HG03196 (cell line): Measurements from ENCODE around the gene PPP2R5C.

Source experiments
- ATAC-seq: cut with Tn5 transposase; IDR thresholded peaks from one replicate; pipeline ENCODE4 v1.9.1; 2021; ENCODE audit not compliant: unreplicated experiment

PPP2R5C gene

GRCh38 chr14:101909371-101910096 is 148.0 kb downstream of the PPP2R5C start:
- ATAC-seq = no peak

DNA sequence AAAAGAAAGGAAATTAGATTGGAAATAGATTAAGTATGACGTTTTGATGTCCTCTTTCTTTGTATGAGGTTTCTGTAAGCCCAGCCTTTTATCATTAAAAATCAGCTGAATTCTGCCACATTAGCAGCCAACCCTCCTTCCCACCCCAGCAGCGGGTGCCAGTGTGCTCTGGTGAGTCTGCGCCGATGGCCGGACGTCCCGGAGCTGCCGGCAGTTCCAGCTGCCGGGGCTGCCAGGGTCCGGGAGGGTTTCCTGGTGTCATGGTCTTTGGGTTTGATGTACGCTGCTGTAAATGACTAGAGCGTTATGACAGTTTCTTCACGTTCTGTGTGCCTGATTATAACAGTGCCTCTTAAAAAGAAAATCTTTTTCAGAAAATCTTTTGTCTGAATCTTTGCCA is 151.3 kb downstream of the PPP2R5C start:
- ATAC-seq = no peak

DNA sequence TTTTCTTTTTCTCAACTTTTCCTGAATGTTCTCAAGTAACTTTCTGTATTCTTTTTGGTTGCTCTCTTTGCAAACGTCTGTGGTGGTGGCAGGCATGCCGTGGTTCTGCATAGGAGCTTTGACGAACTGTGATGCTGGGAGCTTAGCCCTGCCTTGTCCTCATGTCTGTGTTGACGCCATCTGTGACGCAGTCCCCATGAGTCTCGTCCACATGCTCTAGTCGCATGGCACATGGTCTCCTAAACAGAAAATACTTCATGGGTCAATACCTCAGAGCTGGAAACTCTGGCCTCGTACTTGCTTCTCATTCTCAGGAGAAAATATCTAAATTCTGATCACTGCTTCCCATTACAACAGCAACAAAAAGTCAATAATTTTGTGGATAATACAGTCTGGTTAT is 152.6 kb downstream of the PPP2R5C start:
- no peak for ATAC-seq

- no peak for ATAC-seq
Observed at GRCh38 chr14:101915871-101916815, 154.6 kb downstream of the PPP2R5C start.

- ATAC-seq = no peak
Observed at GRCh38 chr14:101916816-101917412, 155.4 kb downstream of the PPP2R5C start.

DNA sequence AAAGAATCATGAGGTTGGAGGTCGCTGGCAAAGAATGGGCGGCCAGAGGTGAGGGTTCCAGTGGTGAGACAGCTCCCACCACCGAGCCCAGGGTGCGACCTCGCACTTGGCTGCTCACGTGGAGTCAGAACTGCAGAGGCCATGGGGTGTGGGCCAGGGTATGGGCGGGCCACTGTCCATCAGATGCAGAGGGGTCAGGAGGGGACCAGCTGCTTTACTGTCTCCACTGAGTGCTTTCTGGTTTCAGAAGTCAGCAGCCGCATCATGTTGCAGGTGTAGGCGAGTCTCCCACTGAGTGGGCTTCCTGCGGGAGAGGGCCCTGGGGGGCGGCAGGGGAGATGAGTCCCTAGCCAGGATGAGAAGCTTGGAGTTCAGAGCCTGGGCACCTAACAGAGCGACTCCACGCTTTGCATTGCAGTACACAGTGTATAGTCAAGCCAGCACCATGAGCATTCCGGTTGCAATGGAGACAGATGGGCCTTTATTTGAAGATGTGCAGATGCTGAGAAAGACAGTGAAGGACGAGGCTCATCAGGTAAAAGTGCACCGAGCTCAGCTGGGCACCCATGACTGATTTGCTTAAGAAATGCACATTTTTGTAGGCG is 156.0 kb downstream of the PPP2R5C start:
- no peak for ATAC-seq

GRCh38 chr14:101918065-101918989 is 156.8 kb downstream of the PPP2R5C start:
- ATAC-seq = no peak

DNA sequence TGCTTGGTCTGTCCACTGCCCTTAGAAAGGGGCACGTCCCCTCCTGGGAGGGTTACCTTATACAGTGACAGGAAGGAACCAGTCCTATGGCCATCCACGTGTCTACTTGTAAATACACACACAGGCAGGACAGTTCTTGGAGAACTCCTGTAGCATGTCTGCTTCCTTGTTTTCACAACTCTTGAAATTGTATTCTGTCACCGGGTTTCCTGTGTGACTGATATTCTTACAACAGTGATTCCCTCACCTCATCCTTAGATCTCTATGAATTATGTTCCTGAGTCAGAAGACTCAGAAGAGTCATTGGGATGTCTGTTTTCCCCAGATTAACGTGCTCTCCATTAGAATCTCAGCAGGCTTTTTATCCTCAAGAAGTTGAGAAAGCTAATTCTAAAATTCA is 158.8 kb downstream of the PPP2R5C start:
- ATAC-seq = no peak

DNA sequence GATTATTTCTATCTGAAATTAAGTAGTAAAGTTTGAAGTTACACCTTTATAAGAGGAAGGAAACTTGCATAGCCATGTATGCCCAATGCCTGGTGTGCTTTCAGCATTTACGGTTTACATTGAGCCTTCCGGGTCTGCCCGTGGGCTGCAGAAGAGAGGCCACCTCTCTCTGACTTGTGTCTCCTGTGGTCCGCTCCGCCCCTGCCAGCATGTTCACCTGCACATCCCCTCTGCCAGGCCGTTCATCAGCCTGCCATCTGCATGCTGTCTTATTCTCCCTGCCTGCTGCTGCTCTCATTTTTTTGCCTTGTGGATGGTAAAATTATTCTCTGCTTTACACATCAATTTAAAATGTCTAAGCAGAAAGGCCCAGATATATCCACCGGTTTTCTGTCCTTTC is 161.4 kb downstream of the PPP2R5C start:
- ATAC-seq = no peak

DNA sequence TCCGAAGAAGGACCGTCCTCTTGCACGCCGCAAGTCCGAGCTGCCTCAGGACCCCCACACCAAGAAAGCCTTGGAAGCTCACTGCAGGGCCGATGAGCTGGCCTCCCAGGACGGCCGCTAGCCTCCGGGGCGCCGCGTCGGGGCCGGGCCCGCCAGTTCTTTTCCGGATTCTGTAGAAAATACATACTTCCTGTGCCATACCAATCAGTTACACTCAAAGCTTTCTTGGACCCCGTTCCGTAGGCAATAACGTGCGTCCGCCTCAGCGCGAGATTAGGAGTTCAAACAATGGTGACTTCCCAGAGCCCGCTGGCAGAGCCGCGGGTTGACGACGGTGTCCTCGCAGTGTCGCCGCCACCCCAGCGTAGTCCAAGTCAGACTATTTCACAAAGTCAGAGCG is 163.6 kb downstream of the PPP2R5C start:
- ATAC-seq = no peak

DNA sequence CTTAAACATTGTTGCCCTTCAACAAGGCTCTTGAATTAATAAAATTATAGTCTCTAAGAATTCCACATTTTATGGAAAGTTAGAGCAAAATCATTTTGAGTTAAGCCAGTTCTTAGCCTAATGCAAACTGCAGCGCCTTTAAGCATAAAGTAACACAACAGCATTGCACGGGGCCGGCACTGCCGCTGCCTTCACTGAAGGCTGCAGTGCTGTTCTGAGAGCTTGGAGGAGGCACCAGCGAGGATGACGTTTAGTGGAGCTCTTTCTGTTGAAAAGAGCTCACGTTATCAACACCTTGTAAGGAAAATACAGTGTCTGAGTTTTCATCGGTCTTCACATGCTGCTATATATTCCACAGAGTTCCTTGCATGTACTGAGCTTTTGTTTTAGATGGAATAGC is 164.6 kb downstream of the PPP2R5C start:
- ATAC-seq = no peak

- no peak for ATAC-seq
Observed at GRCh38 chr14:101926620-101927019, 165.1 kb downstream of the PPP2R5C start.

- ATAC-seq = no peak
Observed at GRCh38 chr14:101927859-101928258, 166.3 kb downstream of the PPP2R5C start.

DNA sequence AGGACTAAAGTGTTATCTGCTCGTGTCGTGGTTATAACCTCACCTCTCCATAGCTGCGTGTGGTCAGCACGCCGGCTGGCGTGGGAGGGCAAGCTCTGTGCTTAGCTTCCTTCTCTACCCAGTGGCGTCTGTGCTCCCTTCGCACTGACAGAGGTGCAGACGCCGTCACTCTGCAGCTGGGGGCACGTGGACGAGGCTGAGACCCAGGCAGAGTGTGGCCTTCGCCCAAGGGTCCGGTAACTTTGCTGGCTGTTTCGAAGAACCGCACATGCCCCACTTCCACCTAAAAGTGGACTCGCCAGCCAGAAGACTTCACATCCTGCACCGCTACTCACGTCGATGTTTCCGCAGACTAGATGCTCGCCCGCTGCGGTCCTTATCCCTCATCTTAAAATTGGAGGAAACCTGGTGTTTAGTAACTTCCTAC is 166.9 kb downstream of the PPP2R5C start:
- no peak for ATAC-seq

GRCh38 chr14:101929096-101929495 is 167.6 kb downstream of the PPP2R5C start:
- ATAC-seq = no peak

DNA sequence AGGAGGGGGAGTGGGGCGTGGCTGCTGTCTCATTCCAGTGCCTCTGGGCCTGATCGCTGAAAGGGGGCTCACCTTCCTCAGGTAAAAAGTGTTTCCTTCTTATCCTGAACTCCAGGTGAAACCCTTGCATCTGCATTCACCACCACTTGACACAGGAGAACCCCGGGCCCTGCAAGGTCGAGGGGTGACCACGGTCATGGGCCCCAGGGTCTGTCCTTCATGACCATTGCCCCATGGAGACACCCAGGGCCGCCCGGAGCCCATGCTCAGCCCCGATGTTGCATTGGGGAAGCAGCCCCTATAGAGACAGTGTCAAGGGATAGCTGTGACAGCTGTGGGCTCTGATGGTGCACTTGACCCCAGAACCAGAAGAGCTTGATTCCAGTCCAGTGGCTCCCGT is 168.4 kb downstream of the PPP2R5C start:
- ATAC-seq = no peak

DNA sequence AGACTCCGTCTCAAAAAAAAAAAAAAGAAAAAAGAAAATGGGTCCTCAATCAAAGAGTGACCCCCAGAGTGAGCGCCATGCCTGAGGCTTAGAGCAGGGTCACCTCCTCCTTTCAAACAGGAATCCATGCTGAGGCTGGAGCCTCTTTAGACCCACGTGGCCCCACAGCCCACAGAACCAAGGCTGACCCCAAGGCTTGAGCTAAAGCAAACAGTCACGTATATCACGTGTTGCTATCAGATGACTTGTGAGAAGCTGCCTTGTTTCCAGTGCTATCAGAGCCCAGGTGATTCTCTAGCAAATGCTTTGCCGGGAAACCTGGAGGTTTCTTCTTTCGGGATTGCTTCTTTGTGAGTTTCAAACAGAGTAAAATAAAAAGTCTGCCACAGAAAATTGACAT is 171.2 kb downstream of the PPP2R5C start:
- no peak for ATAC-seq

DNA sequence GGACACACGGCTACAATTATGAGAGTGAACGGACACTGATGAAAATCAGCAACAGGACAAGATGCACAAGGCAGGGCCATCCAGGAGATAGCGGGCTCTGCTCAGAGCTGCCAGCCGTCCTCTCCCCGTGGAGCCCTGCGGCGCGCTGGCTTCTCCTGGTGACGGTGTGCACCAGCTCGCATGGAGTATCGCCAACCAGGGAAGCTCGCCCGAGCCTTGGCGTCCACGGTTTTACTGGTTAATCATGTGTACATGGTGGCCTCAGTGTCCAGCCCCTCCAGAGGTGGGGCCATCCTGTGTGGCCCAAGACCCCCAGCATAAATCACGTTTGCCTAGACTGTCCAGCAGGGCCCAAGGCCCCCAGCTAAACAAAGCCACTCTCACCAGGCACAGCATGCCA is 171.7 kb downstream of the PPP2R5C start:
- ATAC-seq = no peak

DNA sequence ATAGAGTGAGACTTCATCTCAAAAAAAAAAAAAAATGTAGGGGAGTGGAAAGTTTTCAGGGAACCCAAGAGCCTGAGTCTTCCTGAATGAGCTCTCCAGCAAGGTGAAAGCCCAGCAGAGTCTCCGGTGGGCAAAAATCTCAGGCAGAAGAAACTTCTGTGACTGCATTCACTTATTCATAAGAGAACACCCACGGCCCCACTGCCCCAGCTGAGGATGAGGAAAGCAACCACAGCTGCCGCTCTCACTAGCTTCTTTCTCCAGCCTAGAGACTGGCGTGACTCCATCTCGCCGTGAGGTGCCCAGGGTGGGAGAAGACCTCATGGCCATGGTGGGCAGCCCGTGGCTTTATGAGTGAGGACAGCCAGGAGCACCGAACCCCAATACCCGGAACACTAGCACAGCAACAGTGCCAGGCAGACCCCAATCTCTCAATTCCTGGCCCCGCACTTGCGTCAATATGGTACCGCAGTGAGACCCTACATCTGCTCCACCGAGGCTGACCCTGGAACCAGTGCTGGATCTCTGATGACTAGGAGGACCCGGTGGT is 173.2 kb downstream of the PPP2R5C start:
- no peak for ATAC-seq
